AG04449 (cell line): ENCODE results near the gene EEPD1.
"Not testable (repeated sequence)": the region's sequence is repeated elsewhere in the genome, so short reads cannot be mapped to it uniquely, and the experiment has no call there.

Experiments used
- CTCF ChIA-PET: fragments of 350-600 bp; formaldehyde crosslinking; extraction: SDS; loops from one replicate; lab custom pipeline; 2021; ENCODE audit warnings: antibody characterized with exemption; lab: Yijun Ruan, JAX
- POLR2A ChIA-PET: fragments of 400-600, 350-600 bp; formaldehyde crosslinking; extraction: SDS; loops from one replicate; lab custom pipeline; 2020; ENCODE audit warnings: antibody characterized with exemption, inconsistent platforms; lab: Yijun Ruan, JAX
- DNase-seq: peaks from one replicate; pipeline ENCODE4 v3.0.0-alpha.2; 2010; ENCODE audit warnings: low read depth, low spot score
- H3K4me3 ChIP-seq: 2 replicates; pipeline ENCODE4 v1.5.1; 2011; ENCODE audit warnings: low read depth, mild to moderate bottlenecking, control low read depth, low read length
- TF ChIP-seq, protein P1 (sequence below): IDR thresholded peaks from one replicate; pipeline ENCODE4 v1.5.1; 2011; ENCODE audit warnings: mild to moderate bottlenecking, moderate library complexity, low read length, control low read depth, inconsistent platforms; ENCODE audit not compliant: insufficient read depth; ENCODE audit errors: missing control alignments

Gene EEPD1

DNA sequence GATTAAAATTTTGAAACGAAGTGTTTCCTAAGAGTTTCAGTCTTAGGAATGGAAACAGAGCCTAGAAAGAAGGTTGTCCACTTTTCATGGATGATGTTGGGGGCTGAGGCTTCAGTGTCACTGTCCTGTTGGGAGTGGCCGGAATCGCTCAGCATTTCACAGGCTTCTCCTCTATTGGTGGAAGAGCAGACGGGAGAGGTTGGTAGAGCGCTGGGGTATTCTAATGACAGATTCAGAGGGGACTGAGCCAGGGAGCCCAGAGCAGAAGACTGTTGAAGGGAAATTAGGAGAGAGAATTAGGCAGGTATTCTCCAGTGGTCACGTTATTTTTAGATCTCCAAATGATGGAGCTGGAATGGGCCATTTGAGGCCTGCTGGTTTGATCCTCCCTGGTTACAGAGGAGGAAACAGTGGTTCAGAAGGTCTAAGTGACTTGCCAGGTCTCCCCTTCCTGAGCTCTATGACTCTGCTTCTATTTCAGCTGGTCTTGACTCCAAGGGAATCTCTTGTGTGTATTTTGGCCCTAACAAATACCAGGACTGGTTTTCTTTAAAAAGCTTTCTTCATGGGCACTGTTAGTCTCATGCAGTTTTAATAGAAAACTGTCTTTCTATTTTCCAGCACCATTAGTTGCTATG lies 35.7 kb upstream of the EEPD1 start:
- POLR2A ChIA-PET: no interaction called here
- CTCF ChIA-PET: interaction anchor here (0.7 to 2.0 kb wide), 8 partner anchors 10 to 201 kb away, joined by 3 to 7 read pairs (median 3); no protein-coding TSS in a partner anchor
- TF ChIP-seq, protein P1, sequence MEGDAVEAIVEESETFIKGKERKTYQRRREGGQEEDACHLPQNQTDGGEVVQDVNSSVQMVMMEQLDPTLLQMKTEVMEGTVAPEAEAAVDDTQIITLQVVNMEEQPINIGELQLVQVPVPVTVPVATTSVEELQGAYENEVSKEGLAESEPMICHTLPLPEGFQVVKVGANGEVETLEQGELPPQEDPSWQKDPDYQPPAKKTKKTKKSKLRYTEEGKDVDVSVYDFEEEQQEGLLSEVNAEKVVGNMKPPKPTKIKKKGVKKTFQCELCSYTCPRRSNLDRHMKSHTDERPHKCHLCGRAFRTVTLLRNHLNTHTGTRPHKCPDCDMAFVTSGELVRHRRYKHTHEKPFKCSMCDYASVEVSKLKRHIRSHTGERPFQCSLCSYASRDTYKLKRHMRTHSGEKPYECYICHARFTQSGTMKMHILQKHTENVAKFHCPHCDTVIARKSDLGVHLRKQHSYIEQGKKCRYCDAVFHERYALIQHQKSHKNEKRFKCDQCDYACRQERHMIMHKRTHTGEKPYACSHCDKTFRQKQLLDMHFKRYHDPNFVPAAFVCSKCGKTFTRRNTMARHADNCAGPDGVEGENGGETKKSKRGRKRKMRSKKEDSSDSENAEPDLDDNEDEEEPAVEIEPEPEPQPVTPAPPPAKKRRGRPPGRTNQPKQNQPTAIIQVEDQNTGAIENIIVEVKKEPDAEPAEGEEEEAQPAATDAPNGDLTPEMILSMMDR: no peak
- no peak for DNase-seq
- no peak overlapping the region for H3K4me3 ChIP-seq

DNA sequence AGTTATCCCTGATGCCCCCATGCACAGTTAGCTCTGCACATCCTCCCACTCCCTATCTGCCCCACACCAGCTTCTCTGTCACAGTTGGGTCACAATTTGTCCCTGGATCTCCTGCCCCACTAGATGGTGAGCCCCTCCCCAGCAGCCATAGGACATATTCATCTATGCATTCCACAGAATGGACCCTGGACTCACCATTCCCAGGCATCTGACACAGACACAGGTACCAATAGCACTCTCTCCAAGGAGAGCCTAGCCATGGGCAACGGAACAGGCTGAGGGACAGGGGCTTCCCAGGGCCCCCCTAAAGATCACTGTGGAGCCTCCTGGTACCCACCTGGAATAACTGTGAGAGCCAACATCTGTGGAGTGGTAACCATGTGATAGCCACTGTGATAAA lies 34.7 kb upstream of the EEPD1 start:
- ChIA-PET POLR2A (no interaction called here), CTCF (interaction anchor here (0.8 to 2.0 kb wide), 6 partner anchors 9 to 200 kb away, joined by 3 to 7 read pairs (median 3); no protein-coding TSS in a partner anchor)
- H3K4me3 ChIP-seq: no peak overlapping the region
- TF ChIP-seq, protein P1: no peak
- DNase-seq: no peak

DNA sequence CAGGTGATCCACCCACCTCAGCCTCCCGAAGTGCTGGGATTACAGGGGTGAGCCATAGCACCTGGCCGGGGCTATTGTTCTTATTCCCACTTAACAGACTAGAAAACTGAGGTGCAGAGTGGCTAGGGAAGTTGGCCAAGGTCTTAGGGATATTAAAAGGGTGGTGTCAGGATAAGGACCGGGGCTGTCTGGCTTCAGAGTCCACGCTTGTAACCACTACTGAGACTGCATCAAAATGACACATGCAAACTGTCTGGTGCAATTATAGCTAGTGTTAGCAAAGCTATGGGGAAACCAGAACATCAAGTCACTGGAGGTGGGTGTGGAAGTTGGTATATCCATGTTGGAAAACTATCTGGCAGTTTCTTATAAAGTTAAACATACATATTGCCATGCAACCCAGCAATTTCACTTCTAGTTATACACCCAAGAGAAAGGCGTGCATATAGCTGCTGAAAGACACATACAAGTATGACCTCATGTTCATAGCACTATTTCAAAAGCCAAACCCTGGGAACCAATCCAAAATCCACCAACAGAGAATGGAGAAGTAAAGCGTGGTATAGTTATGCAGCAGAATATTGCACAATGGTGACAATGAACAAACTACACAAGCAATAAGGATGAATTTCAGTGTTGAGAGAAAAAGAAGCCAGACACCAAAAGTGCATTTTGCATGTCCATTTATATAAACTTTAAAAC lies 33.9 kb upstream of the EEPD1 start:
- DNase-seq: peak; percentile 94
- no peak overlapping the region for H3K4me3 ChIP-seq
- ChIA-PET POLR2A (interaction anchor here (1.0 kb wide), 1 partner anchor 73 kb away, joined by 3 read pairs; no protein-coding TSS in a partner anchor), CTCF (interaction anchor here (1.1 to 2.0 kb wide), 3 partner anchors 10 to 200 kb away, joined by 3 to 7 read pairs (median 7); no protein-coding TSS in a partner anchor)
- TF ChIP-seq, protein P1: no peak

DNA sequence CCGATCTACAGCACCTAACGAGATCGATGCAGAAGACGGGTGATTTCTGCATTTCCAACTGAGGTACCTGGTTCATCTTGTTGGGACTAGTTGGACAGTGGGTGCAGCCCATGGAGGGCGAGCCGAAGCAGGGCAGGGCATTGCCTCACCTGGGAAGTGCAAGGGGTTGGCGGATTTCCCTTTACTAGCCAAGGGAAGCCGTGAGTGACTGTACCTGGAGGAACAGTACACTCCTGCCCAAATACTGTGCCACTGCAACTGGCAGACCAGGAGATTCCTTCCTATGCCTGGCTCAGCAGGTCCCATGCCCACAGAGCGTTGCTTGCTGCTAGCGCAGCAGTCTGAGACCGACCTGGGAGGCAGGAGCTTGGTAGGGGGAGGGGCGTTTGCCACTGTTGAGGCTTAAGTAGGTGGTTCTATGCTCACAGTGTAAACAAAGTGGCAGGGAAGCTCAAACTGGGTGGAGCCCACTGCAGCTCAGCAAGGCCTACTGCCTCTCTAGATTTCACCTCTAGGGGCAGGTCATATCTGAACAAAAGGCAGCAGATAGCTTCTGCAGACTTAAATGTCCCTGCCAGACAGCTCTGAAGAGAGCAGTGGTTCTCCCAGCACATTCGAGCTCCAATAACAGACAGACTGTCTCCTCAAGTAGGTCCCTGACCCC lies 32.9 kb upstream of the EEPD1 start:
- not testable (repeated sequence) for DNase-seq, H3K4me3 ChIP-seq
- ChIA-PET POLR2A (interaction anchor here (1.0 kb wide), 1 partner anchor 72 kb away, joined by 3 read pairs; no protein-coding TSS in a partner anchor), CTCF (interaction anchor here (1.0 to 1.4 kb wide), 5 partner anchors 11 to 199 kb away, joined by 3 to 7 read pairs (median 3); no protein-coding TSS in a partner anchor)

DNA sequence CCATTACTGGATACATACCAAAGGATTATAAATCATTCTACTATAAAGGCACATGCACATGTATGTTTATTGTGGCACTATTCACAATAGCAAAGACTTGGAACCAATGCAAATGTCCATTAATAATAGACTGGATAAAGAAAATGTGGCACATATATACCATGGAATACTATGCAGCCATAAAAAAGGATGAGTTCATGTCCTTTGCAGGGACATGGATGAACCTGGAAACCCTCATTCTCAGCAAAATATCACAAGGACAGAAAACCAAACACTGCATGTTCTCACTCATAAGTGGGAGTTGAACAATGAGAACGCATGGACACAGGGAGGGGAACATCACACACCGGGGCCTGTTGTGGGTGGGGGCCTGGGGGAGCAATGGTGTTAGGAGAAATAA lies 27.4 kb upstream of the EEPD1 start:
- POLR2A ChIA-PET, DNase-seq, H3K4me3 ChIP-seq: not testable (repeated sequence)
- CTCF ChIA-PET: interaction anchor here (1.1 to 2.6 kb wide), 4 partner anchors 9 to 17 kb away, joined by 3 to 13 read pairs (median 6); no protein-coding TSS in a partner anchor

DNA sequence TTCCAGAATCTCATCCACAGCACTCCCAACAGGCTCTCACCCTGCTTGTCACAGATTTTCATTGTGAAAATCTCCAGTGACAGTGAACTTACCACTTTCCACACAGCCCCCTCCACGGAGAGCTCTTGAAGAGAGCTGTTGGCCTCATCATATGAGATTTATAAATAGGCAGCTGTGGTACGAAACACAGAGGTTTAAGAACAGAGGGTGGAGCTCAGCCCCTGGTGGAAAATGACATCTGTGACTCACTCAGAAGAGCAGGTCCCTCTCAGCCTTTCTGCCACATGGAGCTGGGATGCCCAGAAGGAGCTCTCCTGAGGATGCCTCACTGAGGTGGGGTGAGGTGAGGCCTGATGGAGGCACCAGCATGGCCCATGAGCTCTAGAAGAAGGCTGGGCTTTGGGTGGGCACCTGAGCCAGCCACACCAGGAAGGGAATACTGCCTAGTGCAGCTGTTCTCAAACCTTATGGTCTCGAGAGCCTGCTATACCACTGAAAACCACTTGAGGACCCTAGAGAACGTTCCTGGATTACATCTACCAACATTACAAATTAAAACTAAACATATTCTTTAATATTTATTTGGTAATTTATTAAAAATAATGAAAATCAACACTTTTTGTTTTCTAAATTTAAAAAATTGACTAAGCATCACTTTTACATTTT lies 25.8 kb upstream of the EEPD1 start:
- H3K4me3 ChIP-seq: no peak overlapping the region
- CTCF ChIA-PET: interaction anchor here (0.7 to 2.6 kb wide), 12 partner anchors 9 to 165 kb away, joined by 3 to 13 read pairs (median 5); no protein-coding TSS in a partner anchor
- POLR2A ChIA-PET: interaction anchor here (0.9 kb wide), 1 partner anchor 11 kb away, joined by 3 read pairs; no protein-coding TSS in a partner anchor
- TF ChIP-seq, protein P1: peak; percentile 6
- no peak for DNase-seq
